ENCODE data around the gene RGS21. TPM values are rescaled to one million over a fixed set of nuclear protein-coding genes. Genes with fewer than 3 reads are reported as not detected.

RGS21 gene
- polyA plus RNA-seq, 1 of the 3 experiments (the other 2 are of a cell fraction) = not detected

DNA sequence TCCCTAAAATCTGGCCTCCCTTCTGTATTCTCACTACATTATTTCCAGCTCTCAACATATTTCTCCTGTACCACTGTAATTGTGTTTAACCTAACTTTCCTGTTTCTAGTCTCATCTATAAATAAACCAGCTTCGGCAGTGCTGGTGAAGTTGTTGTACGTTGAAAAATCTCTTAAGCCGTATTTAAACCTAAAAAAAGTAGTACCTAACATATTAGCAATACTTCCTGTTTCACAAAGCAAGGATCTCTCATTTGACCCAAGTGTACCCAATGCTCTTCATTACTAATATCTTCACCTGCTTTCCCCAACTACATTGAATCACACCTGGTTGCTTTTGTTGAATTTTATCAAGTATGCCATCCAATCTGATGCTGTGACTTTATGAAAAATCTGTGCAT lies 42.2 kb upstream of the RGS21 start:
- WGBS (ENCODE audit: low lambda C conversion rate) = 10% methylated on average over 3 of the region's 3 CpGs
- no peaks in the 10 kb centered on the region for H3K9me3 ChIP-seq
- no peak overlapping the region for H2AFZ ChIP-seq (ENCODE audit: low read depth)
- no peak overlapping the region for H3K27ac ChIP-seq (ENCODE audit: low read depth in 2 of 2, low read length in 1 of 2)
- H3K9me2 ChIP-seq = no peaks in the 10 kb centered on the region
- H3K4me2 ChIP-seq = no peak overlapping the region
- H3K79me2 ChIP-seq (ENCODE audit: insufficient read depth) = no peaks in the 10 kb centered on the region
- H3K4me3 ChIP-seq (ENCODE audit: low read depth in 2 of 2, low read length in 1 of 2) = no peak overlapping the region
- POLR2A ChIA-PET = no interaction called here
- H3F3A ChIP-seq (replicated peaks; ENCODE audit: insufficient read depth) = no peaks in the 10 kb centered on the region
- CTCF ChIA-PET = no interaction called here
- H4K20me1 ChIP-seq (ENCODE audit: insufficient read depth) = no peaks in the 10 kb centered on the region
- no peak for DNase-seq
- H3K36me3 ChIP-seq (replicated peaks in 1 of 2; ENCODE audit: control insufficient read depth in 1 of 2, insufficient read depth in 2 of 2, low read length in 1 of 2) = no peaks in the 10 kb centered on the region
- TF ChIP-seq POLR2AphosphoS5 (IDR thresholded peaks at IDR 0.05; ENCODE audit: low read depth, low read length) (no peak), TAF1 (IDR thresholded peaks at IDR 0.05; ENCODE audit: borderline replicate concordance, low read depth, low read length) (no peak), EP300 (IDR thresholded peaks at IDR 0.05; ENCODE audit: borderline replicate concordance in 1 of 2, low read depth in 1 of 2, low read length in 1 of 2) (no peak), FOXM1 (IDR thresholded peaks at IDR 0.05; ENCODE audit: low read depth) (no peak), TEAD4 (IDR thresholded peaks at IDR 0.05; ENCODE audit: borderline replicate concordance, insufficient read depth) (no peak), EZH2phosphoT487 (IDR thresholded peaks at IDR 0.05; ENCODE audit: borderline replicate concordance, low read depth) (no peak), FOXJ3 (CRISPR knock-in tag; IDR thresholded peaks at IDR 0.05) (no peak), FOSL2 (IDR thresholded peaks at IDR 0.05; ENCODE audit: borderline replicate concordance, low read depth) (no peak), SMC3 (IDR thresholded peaks at IDR 0.05; ENCODE audit: low read depth, low read length) (no peak), TCF12 (IDR thresholded peaks at IDR 0.05) (no peak), GABPA (IDR thresholded peaks at IDR 0.05; ENCODE audit: low read depth) (no peak), USF1 (IDR thresholded peaks at IDR 0.05; ENCODE audit: borderline replicate concordance, low read depth) (no peak), ELF1 (IDR thresholded peaks at IDR 0.05) (no peak)
- TF ChIP-seq, protein P1, sequence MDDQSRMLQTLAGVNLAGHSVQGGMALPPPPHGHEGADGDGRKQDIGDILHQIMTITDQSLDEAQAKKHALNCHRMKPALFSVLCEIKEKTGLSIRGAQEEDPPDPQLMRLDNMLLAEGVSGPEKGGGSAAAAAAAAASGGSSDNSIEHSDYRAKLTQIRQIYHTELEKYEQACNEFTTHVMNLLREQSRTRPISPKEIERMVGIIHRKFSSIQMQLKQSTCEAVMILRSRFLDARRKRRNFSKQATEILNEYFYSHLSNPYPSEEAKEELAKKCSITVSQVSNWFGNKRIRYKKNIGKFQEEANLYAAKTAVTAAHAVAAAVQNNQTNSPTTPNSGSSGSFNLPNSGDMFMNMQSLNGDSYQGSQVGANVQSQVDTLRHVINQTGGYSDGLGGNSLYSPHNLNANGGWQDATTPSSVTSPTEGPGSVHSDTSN (IDR thresholded peaks at IDR 0.05) = no peak
- TF ChIP-seq, protein P2, sequence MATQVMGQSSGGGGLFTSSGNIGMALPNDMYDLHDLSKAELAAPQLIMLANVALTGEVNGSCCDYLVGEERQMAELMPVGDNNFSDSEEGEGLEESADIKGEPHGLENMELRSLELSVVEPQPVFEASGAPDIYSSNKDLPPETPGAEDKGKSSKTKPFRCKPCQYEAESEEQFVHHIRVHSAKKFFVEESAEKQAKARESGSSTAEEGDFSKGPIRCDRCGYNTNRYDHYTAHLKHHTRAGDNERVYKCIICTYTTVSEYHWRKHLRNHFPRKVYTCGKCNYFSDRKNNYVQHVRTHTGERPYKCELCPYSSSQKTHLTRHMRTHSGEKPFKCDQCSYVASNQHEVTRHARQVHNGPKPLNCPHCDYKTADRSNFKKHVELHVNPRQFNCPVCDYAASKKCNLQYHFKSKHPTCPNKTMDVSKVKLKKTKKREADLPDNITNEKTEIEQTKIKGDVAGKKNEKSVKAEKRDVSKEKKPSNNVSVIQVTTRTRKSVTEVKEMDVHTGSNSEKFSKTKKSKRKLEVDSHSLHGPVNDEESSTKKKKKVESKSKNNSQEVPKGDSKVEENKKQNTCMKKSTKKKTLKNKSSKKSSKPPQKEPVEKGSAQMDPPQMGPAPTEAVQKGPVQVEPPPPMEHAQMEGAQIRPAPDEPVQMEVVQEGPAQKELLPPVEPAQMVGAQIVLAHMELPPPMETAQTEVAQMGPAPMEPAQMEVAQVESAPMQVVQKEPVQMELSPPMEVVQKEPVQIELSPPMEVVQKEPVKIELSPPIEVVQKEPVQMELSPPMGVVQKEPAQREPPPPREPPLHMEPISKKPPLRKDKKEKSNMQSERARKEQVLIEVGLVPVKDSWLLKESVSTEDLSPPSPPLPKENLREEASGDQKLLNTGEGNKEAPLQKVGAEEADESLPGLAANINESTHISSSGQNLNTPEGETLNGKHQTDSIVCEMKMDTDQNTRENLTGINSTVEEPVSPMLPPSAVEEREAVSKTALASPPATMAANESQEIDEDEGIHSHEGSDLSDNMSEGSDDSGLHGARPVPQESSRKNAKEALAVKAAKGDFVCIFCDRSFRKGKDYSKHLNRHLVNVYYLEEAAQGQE (IDR thresholded peaks at IDR 0.05; ENCODE audit: low read depth, low read length) = no peak
- H3K4me1 ChIP-seq (ENCODE audit: control insufficient read depth in 1 of 2, insufficient read depth in 2 of 2, low read depth in 1 of 2, low read length in 1 of 2) = no peaks in the 10 kb centered on the region
- no peaks in the 10 kb centered on the region for H3K27me3 ChIP-seq (ENCODE audit: insufficient read depth)
- no peak overlapping the region for H3K9ac ChIP-seq

All from SK-N-SH (cell line).